Measurements from ENCODE around the gene FAM83D. TPM values are rescaled to one million over a fixed set of nuclear protein-coding genes. Genes with fewer than 3 reads are reported as not detected.
A peak's percentile ranks its signal among the peaks of the same experiment; 100 is the strongest.

FAM83D gene
- total RNA-seq, 1 experiment from 2014 or later, result 18.4 TPM

- Mint-ChIP-seq H3K27ac (ENCODE audit: low read depth, unreplicated experiment) (no peak overlapping the region), H3K4me1 (ENCODE audit: insufficient read depth, unreplicated experiment) (peaks cover 19% of the 10 kb centered on the region), H3K9me3 (ENCODE audit: unreplicated experiment) (no peaks in the 10 kb centered on the region), H3K36me3 (ENCODE audit: insufficient read depth, unreplicated experiment) (peaks cover 5% of the 10 kb centered on the region), H3K4me3 (ENCODE audit: unreplicated experiment) (no peak overlapping the region), H3K27me3 (ENCODE audit: insufficient read depth, unreplicated experiment) (no peaks in the 10 kb centered on the region)
- no peak for TF ChIP-seq CTCF (IDR thresholded peaks at IDR 0.05; ENCODE audit: unreplicated experiment)
- intact Hi-C loops (cut with micrococcal nuclease), result loop anchor here (2.0 kb wide), 2 partner anchors 37 to 85 kb away; partner anchors contain the start of gene FAM83D
- no TSS peak for BruUV-seq (replicated peaks)
- POLR2A ChIA-PET, result interaction anchor here (0.6 to 6.0 kb wide), 16 partner anchors 9 to 215 kb away, joined by 3 to 88 read pairs (median 9); partner anchors contain the start of genes ACTR5 and FAM83D
- CTCF ChIA-PET, result interaction anchor here (0.6 to 7.8 kb wide), 14 partner anchors 9 to 316 kb away, joined by 3 to 83 read pairs (median 4); partner anchors contain the start of gene FAM83D
- DNase-seq (ENCODE audit: unreplicated experiment), result no peak
Observed at GRCh38 chr20:38963745-38964144, 37.5 kb downstream of the FAM83D start.

GRCh38 chr20:38965264-38965663, 39.0 kb downstream of the FAM83D start:
- Mint-ChIP-seq H3K36me3 (ENCODE audit: insufficient read depth, unreplicated experiment) (peaks cover 13% of the 10 kb centered on the region), H3K27ac (ENCODE audit: low read depth, unreplicated experiment) (peak overlapping the region; percentile 50), H3K4me1 (ENCODE audit: insufficient read depth, unreplicated experiment) (peaks cover 19% of the 10 kb centered on the region), H3K27me3 (ENCODE audit: insufficient read depth, unreplicated experiment) (no peaks in the 10 kb centered on the region), H3K9me3 (ENCODE audit: unreplicated experiment) (no peaks in the 10 kb centered on the region), H3K4me3 (ENCODE audit: unreplicated experiment) (no peak overlapping the region)
- intact Hi-C loops (cut with micrococcal nuclease), result no loop called here
- CTCF ChIA-PET, result interaction anchor here (1.5 to 7.8 kb wide), 4 partner anchors 14 to 315 kb away, joined by 3 to 83 read pairs (median 5); no protein-coding TSS in a partner anchor
- DNase-seq (ENCODE audit: unreplicated experiment), result no peak
- POLR2A ChIA-PET, result interaction anchor here (1.1 to 6.0 kb wide), 3 partner anchors 10 to 38 kb away, joined by 3 to 88 read pairs (median 8); partner anchors contain the start of gene FAM83D
- TF ChIP-seq CTCF (IDR thresholded peaks at IDR 0.05; ENCODE audit: unreplicated experiment), result no peak
- BruUV-seq (replicated peaks), result no TSS peak

- ChIA-PET CTCF (interaction anchor here (0.7 to 7.8 kb wide), 5 partner anchors 12 to 113 kb away, joined by 3 to 83 read pairs (median 6); no protein-coding TSS in a partner anchor), POLR2A (interaction anchor here (0.6 to 1.5 kb wide), 2 partner anchors 10 to 18 kb away, joined by 3 read pairs; no protein-coding TSS in a partner anchor)
- no peak overlapping the region for H3K4me3 Mint-ChIP-seq (ENCODE audit: unreplicated experiment)
Observed at GRCh38 chr20:38968090-38968489, 41.9 kb downstream of the FAM83D start.

GRCh38 chr20:38969708-38970107, 43.5 kb downstream of the FAM83D start:
- TF ChIP-seq CTCF (IDR thresholded peaks at IDR 0.05; ENCODE audit: unreplicated experiment), result no peak
- ChIA-PET POLR2A (no interaction called here), CTCF (interaction anchor here (2.1 kb wide), 1 partner anchor 10 kb away, joined by 6 read pairs; no protein-coding TSS in a partner anchor)
- Mint-ChIP-seq H3K36me3 (ENCODE audit: insufficient read depth, unreplicated experiment) (peaks cover 39% of the 10 kb centered on the region), H3K4me1 (ENCODE audit: insufficient read depth, unreplicated experiment) (peaks cover 12% of the 10 kb centered on the region), H3K27ac (ENCODE audit: low read depth, unreplicated experiment) (no peak overlapping the region), H3K27me3 (ENCODE audit: insufficient read depth, unreplicated experiment) (no peaks in the 10 kb centered on the region), H3K4me3 (ENCODE audit: unreplicated experiment) (no peak overlapping the region), H3K9me3 (ENCODE audit: unreplicated experiment) (no peaks in the 10 kb centered on the region)
- no TSS peak for BruUV-seq (replicated peaks)
- no peak for DNase-seq (ENCODE audit: unreplicated experiment)
- intact Hi-C loops (cut with micrococcal nuclease), result no loop called here

More at GRCh38 chr20:38968090-38968489, 41.9 kb downstream of the FAM83D start:
- no peak for DNase-seq (ENCODE audit: unreplicated experiment)
- Mint-ChIP-seq H3K36me3 (ENCODE audit: insufficient read depth, unreplicated experiment) (peaks cover 32% of the 10 kb centered on the region), H3K27me3 (ENCODE audit: insufficient read depth, unreplicated experiment) (no peaks in the 10 kb centered on the region), H3K27ac (ENCODE audit: low read depth, unreplicated experiment) (no peak overlapping the region), H3K9me3 (ENCODE audit: unreplicated experiment) (no peaks in the 10 kb centered on the region), H3K4me1 (ENCODE audit: insufficient read depth, unreplicated experiment) (peaks cover 6% of the 10 kb centered on the region)
- TF ChIP-seq CTCF (IDR thresholded peaks at IDR 0.05; ENCODE audit: unreplicated experiment), result no peak
- intact Hi-C loops (cut with micrococcal nuclease), result no loop called here
- no TSS peak for BruUV-seq (replicated peaks)
